Measurements from ENCODE around the gene C10orf105.

C10orf105 gene

DNA sequence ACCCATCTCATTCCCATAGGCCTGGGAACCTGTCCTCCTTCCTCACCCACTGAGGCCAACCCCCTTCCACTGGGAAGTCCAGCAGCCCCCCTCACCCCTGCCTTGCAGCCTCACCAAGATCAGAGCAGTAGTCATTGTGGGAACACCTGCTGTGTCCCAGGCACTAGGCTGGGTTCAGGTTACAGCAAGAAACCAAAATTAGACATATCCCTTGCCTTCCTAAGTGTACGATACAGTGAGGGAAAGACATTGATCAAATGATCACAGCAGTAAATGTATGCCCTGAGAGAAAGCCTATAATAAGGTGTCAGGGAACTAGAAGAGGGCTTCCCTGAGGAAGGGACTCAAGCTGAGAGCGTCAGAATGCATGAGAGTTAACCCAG, 17.0 kb upstream of the C10orf105 start:
- Histone ChIP-seq H2BK120ac (ENCODE audit: insufficient read depth, low read length, poor library complexity) (no peak overlapping the region), H3K27me3 (ENCODE audit: insufficient read depth, low read length) (no peaks in the 10 kb centered on the region), H3K14ac (ENCODE audit: low read length) (no peak overlapping the region), H3K9me3 (ENCODE audit: insufficient read depth, low read depth, low read length) (peaks cover 2% of the 10 kb centered on the region), H3K4me3 (ENCODE audit: low read depth, low read length) (no peak overlapping the region), H4K91ac (ENCODE audit: low read depth, low read length) (no peak overlapping the region), H3K23ac (ENCODE audit: low read length) (no peak overlapping the region), H2AK5ac (ENCODE audit: low read length) (no peak overlapping the region), H3K36me3 (ENCODE audit: control insufficient read depth in 1 of 2, insufficient read depth in 2 of 2, low read length in 2 of 2) (no peaks in the 10 kb centered on the region), H3K18ac (ENCODE audit: low read length) (no peak overlapping the region), H3K79me1 (ENCODE audit: low read length) (no peaks in the 10 kb centered on the region), H3K4ac (ENCODE audit: low read depth, low read length) (no peak overlapping the region), H3K9ac (ENCODE audit: low read length) (no peak overlapping the region), H3K27ac (ENCODE audit: low read depth, low read length) (no peak overlapping the region), H3K4me1 (ENCODE audit: control insufficient read depth in 1 of 2, insufficient read depth in 2 of 2, low read length in 2 of 2) (no peaks in the 10 kb centered on the region), H2BK12ac (ENCODE audit: low read length) (no peak overlapping the region), H4K8ac (ENCODE audit: low read depth, low read length) (no peak overlapping the region), H2AFZ (ENCODE audit: insufficient read depth, low read length, poor library complexity) (no peak overlapping the region), H3K4me2 (ENCODE audit: low read length) (no peak overlapping the region), H2BK5ac (ENCODE audit: low read depth, low read length, poor library complexity) (no peak overlapping the region), H4K12ac (ENCODE audit: low read depth, low read length) (no peak overlapping the region), H3K79me2 (ENCODE audit: control insufficient read depth, insufficient read depth, low read length, poor library complexity) (no peaks in the 10 kb centered on the region)
- no peak for DNase-seq
- WGBS (ENCODE audit: extremely low coverage, insufficient coverage, insufficient read length), result no CpG with 5 or more reads among the region's 2 CpGs

DNA sequence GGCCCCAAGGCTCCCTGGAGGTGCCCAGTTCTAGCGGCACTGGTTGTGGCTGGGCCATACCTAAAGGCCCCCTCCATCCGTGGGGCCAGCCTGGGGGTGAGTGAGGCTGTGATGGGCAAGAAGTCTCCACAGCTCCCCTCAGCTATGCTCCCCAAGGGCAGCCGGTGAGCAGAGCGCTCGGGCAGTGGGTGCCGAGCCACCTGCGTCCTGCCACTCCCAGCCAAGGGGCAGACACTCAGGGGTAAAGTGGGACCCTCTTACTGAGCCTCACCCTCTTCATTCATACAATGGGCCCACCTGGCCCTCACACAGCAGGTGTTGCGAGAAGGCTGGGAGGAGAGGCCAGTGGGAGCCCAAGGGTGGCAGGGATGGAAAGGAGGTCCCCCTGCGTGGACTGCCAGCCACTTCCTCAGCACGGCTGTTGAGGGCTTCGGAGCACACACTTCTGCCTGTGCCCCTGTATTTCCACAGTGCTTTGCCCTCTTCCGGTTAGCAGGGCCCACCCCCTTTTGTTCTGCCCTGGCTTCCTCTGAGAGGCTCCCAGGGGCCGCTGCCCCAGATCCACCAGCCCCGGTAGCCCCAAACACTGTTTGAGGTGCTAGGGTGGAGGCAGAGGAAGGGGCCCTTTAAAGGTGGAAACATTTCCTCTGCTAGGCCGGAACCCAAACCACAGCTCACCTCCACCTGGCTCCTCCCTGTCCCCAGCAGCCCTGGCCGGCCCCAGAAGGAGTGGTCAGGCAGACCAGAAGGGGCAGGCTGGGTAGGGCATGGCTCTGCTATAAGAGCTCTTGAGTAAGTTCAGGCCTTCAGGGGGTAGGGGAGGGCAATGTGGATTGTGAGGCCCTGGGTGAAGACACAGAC, 16.4 kb upstream of the C10orf105 start:
- H3K4me3 ChIP-seq (ENCODE audit: low read depth, low read length), result no peak overlapping the region
- no peaks in the 10 kb centered on the region for H3K4me1 ChIP-seq (ENCODE audit: control insufficient read depth in 1 of 2, insufficient read depth in 2 of 2, low read length in 2 of 2)
- H4K91ac ChIP-seq (ENCODE audit: low read depth, low read length), result no peak overlapping the region
- H3K14ac ChIP-seq (ENCODE audit: low read length), result no peak overlapping the region
- DNase-seq, result no peak
- H3K9me3 ChIP-seq (ENCODE audit: insufficient read depth, low read depth, low read length), result no peaks in the 10 kb centered on the region
- H3K79me2 ChIP-seq (ENCODE audit: control insufficient read depth, insufficient read depth, low read length, poor library complexity), result no peaks in the 10 kb centered on the region
- no peaks in the 10 kb centered on the region for H3K27me3 ChIP-seq (ENCODE audit: insufficient read depth, low read length)
- H2AK5ac ChIP-seq (ENCODE audit: low read length), result no peak overlapping the region
- H3K36me3 ChIP-seq (ENCODE audit: control insufficient read depth in 1 of 2, insufficient read depth in 2 of 2, low read length in 2 of 2), result no peaks in the 10 kb centered on the region
- H3K79me1 ChIP-seq (ENCODE audit: low read length), result no peaks in the 10 kb centered on the region
- H4K8ac ChIP-seq (ENCODE audit: low read depth, low read length), result no peak overlapping the region
- H2BK5ac ChIP-seq (ENCODE audit: low read depth, low read length, poor library complexity), result no peak overlapping the region
- H3K18ac ChIP-seq (ENCODE audit: low read length), result no peak overlapping the region
- no peak overlapping the region for H2AFZ ChIP-seq (ENCODE audit: insufficient read depth, low read length, poor library complexity)
- no peak overlapping the region for H3K23ac ChIP-seq (ENCODE audit: low read length)
- no peak overlapping the region for H3K9ac ChIP-seq (ENCODE audit: low read length)
- WGBS (ENCODE audit: extremely low coverage, insufficient coverage, insufficient read length), result no CpG with 5 or more reads among the region's 16 CpGs
- no peak overlapping the region for H3K4ac ChIP-seq (ENCODE audit: low read depth, low read length)
- no peak overlapping the region for H3K4me2 ChIP-seq (ENCODE audit: low read length)
- no peak overlapping the region for H3K27ac ChIP-seq (ENCODE audit: low read depth, low read length)
- H2BK12ac ChIP-seq (ENCODE audit: low read length), result no peak overlapping the region
- no peak overlapping the region for H4K12ac ChIP-seq (ENCODE audit: low read depth, low read length)
- no peak overlapping the region for H2BK120ac ChIP-seq (ENCODE audit: insufficient read depth, low read length, poor library complexity)

DNA sequence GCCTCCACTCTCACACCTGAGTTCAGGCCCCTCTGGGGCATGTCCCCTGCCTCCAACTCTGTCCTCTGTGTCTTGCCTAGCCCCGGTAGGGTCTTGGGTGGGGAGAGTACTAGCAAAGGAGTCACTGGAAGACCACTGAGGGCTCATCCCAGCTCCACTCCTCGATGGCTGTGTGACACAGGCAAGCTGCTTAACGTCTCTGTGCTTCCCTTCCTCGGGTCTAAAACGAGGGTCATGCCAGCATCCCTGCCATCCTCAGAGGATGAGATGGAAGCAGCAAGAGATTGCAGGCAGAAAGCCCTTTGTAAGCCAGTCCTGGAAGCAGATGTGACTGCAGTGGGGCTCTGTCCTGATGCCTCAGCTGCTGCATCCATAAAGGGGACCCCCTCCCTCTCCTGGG, 15.2 kb upstream of the C10orf105 start:
- no peak overlapping the region for H4K91ac ChIP-seq (ENCODE audit: low read depth, low read length)
- H2AFZ ChIP-seq (ENCODE audit: insufficient read depth, low read length, poor library complexity), result no peak overlapping the region
- H3K23ac ChIP-seq (ENCODE audit: low read length), result no peak overlapping the region
- no peak overlapping the region for H3K9ac ChIP-seq (ENCODE audit: low read length)
- H2BK5ac ChIP-seq (ENCODE audit: low read depth, low read length, poor library complexity), result no peak overlapping the region
- H4K8ac ChIP-seq (ENCODE audit: low read depth, low read length), result no peak overlapping the region
- no peaks in the 10 kb centered on the region for H3K79me2 ChIP-seq (ENCODE audit: control insufficient read depth, insufficient read depth, low read length, poor library complexity)
- no peak overlapping the region for H3K27ac ChIP-seq (ENCODE audit: low read depth, low read length)
- no CpG with 5 or more reads among the region's 5 CpGs for WGBS (ENCODE audit: extremely low coverage, insufficient coverage, insufficient read length)
- no peaks in the 10 kb centered on the region for H3K4me1 ChIP-seq (ENCODE audit: control insufficient read depth in 1 of 2, insufficient read depth in 2 of 2, low read length in 2 of 2)
- H2AK5ac ChIP-seq (ENCODE audit: low read length), result no peak overlapping the region
- no peak overlapping the region for H3K14ac ChIP-seq (ENCODE audit: low read length)
- no peak overlapping the region for H2BK120ac ChIP-seq (ENCODE audit: insufficient read depth, low read length, poor library complexity)
- no peak overlapping the region for H3K4ac ChIP-seq (ENCODE audit: low read depth, low read length)
- no peaks in the 10 kb centered on the region for H3K27me3 ChIP-seq (ENCODE audit: insufficient read depth, low read length)
- no peak overlapping the region for H3K18ac ChIP-seq (ENCODE audit: low read length)
- H3K79me1 ChIP-seq (ENCODE audit: low read length), result no peaks in the 10 kb centered on the region
- H3K4me2 ChIP-seq (ENCODE audit: low read length), result no peak overlapping the region
- H4K12ac ChIP-seq (ENCODE audit: low read depth, low read length), result no peak overlapping the region
- H3K9me3 ChIP-seq (ENCODE audit: insufficient read depth, low read depth, low read length), result no peaks in the 10 kb centered on the region
- no peak overlapping the region for H2BK12ac ChIP-seq (ENCODE audit: low read length)
- H3K4me3 ChIP-seq (ENCODE audit: low read depth, low read length), result no peak overlapping the region
- no peak for DNase-seq
- H3K36me3 ChIP-seq (ENCODE audit: control insufficient read depth in 1 of 2, insufficient read depth in 2 of 2, low read length in 2 of 2), result no peaks in the 10 kb centered on the region

DNA sequence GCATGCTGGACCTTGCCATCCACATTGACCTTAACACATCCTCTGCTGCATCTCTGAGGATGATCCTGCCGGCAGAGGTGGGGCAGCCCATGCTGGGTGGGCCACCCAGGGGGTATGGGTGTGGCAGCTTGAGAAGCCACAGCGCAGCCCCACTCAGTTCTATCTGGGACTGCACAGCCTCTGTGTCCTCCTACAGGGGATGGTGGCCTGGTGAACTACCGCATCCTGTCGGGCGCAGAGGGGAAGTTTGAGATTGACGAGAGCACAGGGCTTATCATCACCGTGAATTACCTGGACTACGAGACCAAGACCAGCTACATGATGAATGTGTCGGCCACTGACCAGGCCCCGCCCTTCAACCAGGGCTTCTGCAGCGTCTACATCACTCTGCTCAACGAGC, 12.2 kb upstream of the C10orf105 start:
- no peaks in the 10 kb centered on the region for H3K36me3 ChIP-seq (ENCODE audit: control insufficient read depth in 1 of 2, insufficient read depth in 2 of 2, low read length in 2 of 2)
- no CpG with 5 or more reads among the region's 12 CpGs for WGBS (ENCODE audit: extremely low coverage, insufficient coverage, insufficient read length)
- H2AFZ ChIP-seq (ENCODE audit: insufficient read depth, low read length, poor library complexity), result no peak overlapping the region
- no peak overlapping the region for H3K4me2 ChIP-seq (ENCODE audit: low read length)
- H4K91ac ChIP-seq (ENCODE audit: low read depth, low read length), result no peak overlapping the region
- no peak overlapping the region for H3K18ac ChIP-seq (ENCODE audit: low read length)
- H4K12ac ChIP-seq (ENCODE audit: low read depth, low read length), result no peak overlapping the region
- no peaks in the 10 kb centered on the region for H3K79me2 ChIP-seq (ENCODE audit: control insufficient read depth, insufficient read depth, low read length, poor library complexity)
- no peak overlapping the region for H2BK12ac ChIP-seq (ENCODE audit: low read length)
- H3K14ac ChIP-seq (ENCODE audit: low read length), result no peak overlapping the region
- H3K4me3 ChIP-seq (ENCODE audit: low read depth, low read length), result no peak overlapping the region
- no peaks in the 10 kb centered on the region for H3K79me1 ChIP-seq (ENCODE audit: low read length)
- no peaks in the 10 kb centered on the region for H3K9me3 ChIP-seq (ENCODE audit: insufficient read depth, low read depth, low read length)
- H3K4ac ChIP-seq (ENCODE audit: low read depth, low read length), result no peak overlapping the region
- no peak overlapping the region for H3K9ac ChIP-seq (ENCODE audit: low read length)
- no peak overlapping the region for H3K23ac ChIP-seq (ENCODE audit: low read length)
- H3K27ac ChIP-seq (ENCODE audit: low read depth, low read length), result no peak overlapping the region
- H4K8ac ChIP-seq (ENCODE audit: low read depth, low read length), result no peak overlapping the region
- H2AK5ac ChIP-seq (ENCODE audit: low read length), result no peak overlapping the region
- H3K4me1 ChIP-seq (ENCODE audit: control insufficient read depth in 1 of 2, insufficient read depth in 2 of 2, low read length in 2 of 2), result peaks cover 0 to 2% of the 10 kb centered on the region in 2 experiments
- H3K27me3 ChIP-seq (ENCODE audit: insufficient read depth, low read length), result no peaks in the 10 kb centered on the region
- no peak for DNase-seq
- H2BK5ac ChIP-seq (ENCODE audit: low read depth, low read length, poor library complexity), result no peak overlapping the region
- H2BK120ac ChIP-seq (ENCODE audit: insufficient read depth, low read length, poor library complexity), result no peak overlapping the region
